ENCODE measurements around the gene LCE3E.

DNA sequence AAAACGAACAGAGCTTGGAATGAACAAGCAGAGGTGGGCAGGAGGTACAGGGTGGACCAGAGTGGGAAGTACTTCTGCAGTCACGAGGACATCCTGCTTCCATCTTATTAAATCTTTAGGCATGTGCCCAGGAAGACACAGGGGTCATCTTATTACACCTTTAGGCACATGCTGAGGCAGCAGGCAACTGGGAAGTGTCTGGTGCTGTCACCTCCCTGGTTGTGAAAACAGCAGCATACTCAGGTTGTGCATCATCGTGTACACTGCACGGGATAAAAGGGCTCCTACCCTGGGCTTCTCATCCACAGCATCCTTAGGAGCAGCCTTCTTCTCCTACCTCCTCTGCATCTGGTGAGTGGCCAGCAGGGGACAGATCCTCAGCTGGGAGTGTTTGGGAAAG, 33.4 kb upstream of the LCE3E start, which contains the start of gene LCE3C:
- TF ChIP-seq POLR2A (IDR thresholded peaks at IDR 0.05; ENCODE audit: low read length): no peak
- TF ChIP-seq GATA1 (IDR thresholded peaks at IDR 0.05; ENCODE audit: low read depth, low read length): no peak

Data from erythroblast (primary cell).